ENCODE data around the gene F3. TPM values are rescaled to one million over a fixed set of nuclear protein-coding genes. Genes with fewer than 3 reads are reported as not detected.

The F3 gene
- total and polyA plus RNA-seq, 2 experiments from 2014 or later: 93.7 to 116 TPM

DNA sequence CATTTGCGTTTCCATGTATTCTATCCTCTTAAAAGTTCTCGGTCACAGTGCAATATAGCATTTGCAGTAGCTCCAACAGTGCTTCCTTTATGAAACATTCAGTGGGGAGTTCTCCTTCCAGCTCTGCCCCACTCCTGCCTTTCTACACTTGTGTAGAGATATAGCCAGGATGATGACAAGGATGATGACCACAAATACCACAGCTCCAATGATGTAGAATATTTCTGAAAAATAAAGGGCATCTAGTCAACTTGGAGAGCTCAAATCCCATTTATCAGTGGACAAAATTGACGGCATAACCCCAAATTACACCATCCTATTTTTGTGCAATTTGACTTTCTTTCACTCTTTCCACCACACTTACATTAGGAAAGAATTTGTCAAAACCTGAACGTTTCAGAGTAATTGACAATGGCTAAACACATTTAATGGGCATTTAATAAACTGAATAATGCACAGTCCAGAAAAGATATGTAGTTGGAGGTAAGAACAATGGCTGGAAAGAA lies 11.1 kb downstream of the F3 start:
- Histone ChIP-seq H3K4me2 (ENCODE audit: unreplicated experiment) (no peak overlapping the region), H3K9me3 (ENCODE audit: low read depth) (no peaks in the 10 kb centered on the region), H3K79me2 (ENCODE audit: insufficient read depth) (0 out of 2 replicates have a peak, but pooled peaks cover 7% of the 10 kb centered on the region), H3K4me3 (no peak overlapping the region), H3K4me1 (ENCODE audit: insufficient read depth) (peaks cover 11% of the 10 kb centered on the region; the same call in 1 of the 2 replicates), H3K9me2 (ENCODE audit: insufficient read depth) (no peaks in the 10 kb centered on the region), H2AFZ (no peak overlapping the region), H3K27ac (no peak overlapping the region), H3F3A (ENCODE audit: insufficient read depth) (peaks cover 98% of the 10 kb centered on the region), H3K36me3 (ENCODE audit: low read depth) (peaks cover 57% of the 10 kb centered on the region), H3K9ac (no peak overlapping the region), H4K20me1 (ENCODE audit: insufficient read depth) (no peaks in the 10 kb centered on the region), H3K27me3 (replicated peaks; ENCODE audit: insufficient read depth) (no peaks in the 10 kb centered on the region)
- TF ChIP-seq EZH2 (IDR thresholded peaks at IDR 0.05; ENCODE audit: insufficient read depth, poor library complexity, severe bottlenecking): no peak
- TF ChIP-seq EZH2phosphoT487 (IDR thresholded peaks at IDR 0.05; ENCODE audit: insufficient read depth, low read depth): no peak
- 71 to 73% methylated on average over 4 of the region's 4 CpGs for WGBS, 2 experiments (ENCODE audit: low coverage in 1 of 2, low lambda C conversion rate in 2 of 2, missing lambda C conversion rate in 2 of 2)
- DNase-seq: no peak
- in situ Hi-C loops (cut with MboI): no loop called here

DNA sequence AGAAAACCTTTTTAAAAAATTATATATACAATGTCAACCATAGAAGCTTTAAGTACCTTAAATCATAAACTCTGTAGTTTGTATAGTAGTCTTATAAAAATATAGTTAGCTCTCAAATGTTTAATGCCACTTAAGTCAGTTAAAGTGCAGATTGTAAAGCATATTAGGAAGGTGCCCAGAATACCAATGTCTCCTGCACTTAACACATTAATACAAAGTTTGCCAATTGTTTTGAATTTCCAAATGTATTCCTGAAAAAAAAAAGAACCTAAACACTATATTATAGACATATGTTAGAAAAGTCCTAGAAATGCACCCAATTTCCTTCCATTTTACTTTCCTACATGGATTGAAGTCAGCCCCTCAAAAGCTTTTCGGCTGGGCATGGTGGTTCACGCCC lies 12.1 kb downstream of the F3 start:
- no peak for DNase-seq
- Histone ChIP-seq H2AFZ (no peak overlapping the region), H3K4me1 (ENCODE audit: insufficient read depth) (peaks cover 11% of the 10 kb centered on the region; the same call in 1 of the 2 replicates), H3K9me2 (ENCODE audit: insufficient read depth) (no peaks in the 10 kb centered on the region), H3K4me2 (ENCODE audit: unreplicated experiment) (no peak overlapping the region), H3K9ac (no peak overlapping the region), H3F3A (ENCODE audit: insufficient read depth) (peaks cover 91% of the 10 kb centered on the region), H3K79me2 (ENCODE audit: insufficient read depth) (no peaks in the 10 kb centered on the region), H3K36me3 (ENCODE audit: low read depth) (peaks cover 47% of the 10 kb centered on the region), H3K27me3 (replicated peaks; ENCODE audit: insufficient read depth) (no peaks in the 10 kb centered on the region), H3K9me3 (ENCODE audit: low read depth) (no peaks in the 10 kb centered on the region), H3K27ac (no peak overlapping the region), H3K4me3 (no peak overlapping the region), H4K20me1 (ENCODE audit: insufficient read depth) (no peaks in the 10 kb centered on the region)
- in situ Hi-C loops (cut with MboI): loop anchor here (10.0 kb wide), 1 partner anchor 505 kb away; no protein-coding TSS in a partner anchor
- TF ChIP-seq EZH2phosphoT487 (IDR thresholded peaks at IDR 0.05; ENCODE audit: insufficient read depth, low read depth) (no peak), EZH2 (IDR thresholded peaks at IDR 0.05; ENCODE audit: insufficient read depth, poor library complexity, severe bottlenecking) (no peak)
- 97 to 100% methylated on average over 2 of the region's 2 CpGs for WGBS, 2 experiments (ENCODE audit: low coverage in 1 of 2, low lambda C conversion rate in 2 of 2, missing lambda C conversion rate in 2 of 2)

DNA sequence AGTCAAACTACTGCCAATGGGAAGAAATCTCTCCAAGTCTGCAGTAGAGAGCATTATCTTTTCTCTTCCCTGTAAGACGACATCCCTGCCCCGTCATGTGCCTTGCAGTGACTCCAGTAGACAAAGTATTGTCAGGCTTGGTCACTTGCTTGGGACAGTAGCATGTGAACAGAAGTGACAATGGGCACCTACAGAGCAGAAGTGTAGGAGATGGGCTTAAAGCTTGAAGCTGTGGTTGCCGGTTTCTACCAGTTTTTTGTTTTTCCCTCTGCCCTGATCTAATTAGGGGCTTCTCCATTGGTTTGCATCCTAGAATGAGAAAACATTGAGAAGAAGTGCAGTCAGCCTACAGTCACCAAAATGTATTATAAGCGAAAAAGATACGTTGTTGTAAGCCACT lies 12.7 kb downstream of the F3 start:
- Histone ChIP-seq H3K9me3 (ENCODE audit: low read depth) (no peaks in the 10 kb centered on the region), H3K27me3 (replicated peaks; ENCODE audit: insufficient read depth) (no peaks in the 10 kb centered on the region), H3K9me2 (ENCODE audit: insufficient read depth) (no peaks in the 10 kb centered on the region), H3K27ac (no peak overlapping the region), H3K4me3 (no peak overlapping the region), H3K9ac (no peak overlapping the region), H4K20me1 (ENCODE audit: insufficient read depth) (no peaks in the 10 kb centered on the region), H3F3A (ENCODE audit: insufficient read depth) (peaks cover 85% of the 10 kb centered on the region), H3K4me2 (ENCODE audit: unreplicated experiment) (no peak overlapping the region), H2AFZ (no peak overlapping the region), H3K36me3 (ENCODE audit: low read depth) (peaks cover 42% of the 10 kb centered on the region), H3K79me2 (ENCODE audit: insufficient read depth) (no peaks in the 10 kb centered on the region), H3K4me1 (ENCODE audit: insufficient read depth) (peaks cover 11% of the 10 kb centered on the region; the same call in 1 of the 2 replicates)
- in situ Hi-C loops (cut with MboI): loop anchor here (10.0 kb wide), 1 partner anchor 506 kb away; no protein-coding TSS in a partner anchor
- 96 to 97% methylated on average over 5 of the region's 5 CpGs for WGBS, 2 experiments (ENCODE audit: low coverage in 1 of 2, low lambda C conversion rate in 2 of 2, missing lambda C conversion rate in 2 of 2)
- TF ChIP-seq EZH2phosphoT487 (IDR thresholded peaks at IDR 0.05; ENCODE audit: insufficient read depth, low read depth) (no peak), EZH2 (IDR thresholded peaks at IDR 0.05; ENCODE audit: insufficient read depth, poor library complexity, severe bottlenecking) (no peak)
- no peak for DNase-seq

DNA sequence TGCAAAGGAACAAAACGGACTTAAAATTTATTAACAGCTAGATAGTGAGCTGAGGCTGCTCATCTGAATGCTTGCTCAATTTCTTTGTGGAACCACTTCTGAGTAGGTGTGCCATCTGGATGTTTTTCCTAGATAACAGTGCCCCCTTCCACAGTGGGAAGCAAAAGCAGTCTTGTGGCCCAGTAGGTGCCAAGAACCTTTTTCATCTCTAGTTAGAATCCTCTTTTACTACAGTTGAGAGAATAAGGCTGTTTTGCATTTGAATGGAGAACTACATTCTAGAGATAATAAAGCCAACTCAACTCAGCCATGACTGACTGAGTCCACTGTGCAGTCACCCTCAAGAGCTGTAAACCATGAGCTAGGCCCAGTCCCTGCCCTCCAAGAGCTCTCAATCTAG lies 13.3 kb downstream of the F3 start:
- Histone ChIP-seq H3K36me3 (ENCODE audit: low read depth) (peaks cover 42% of the 10 kb centered on the region), H4K20me1 (ENCODE audit: insufficient read depth) (no peaks in the 10 kb centered on the region), H3K9me2 (ENCODE audit: insufficient read depth) (no peaks in the 10 kb centered on the region), H3K9me3 (ENCODE audit: low read depth) (no peaks in the 10 kb centered on the region), H3K4me3 (no peak overlapping the region), H2AFZ (no peak overlapping the region), H3K27ac (no peak overlapping the region), H3F3A (ENCODE audit: insufficient read depth) (peaks cover 81% of the 10 kb centered on the region), H3K9ac (no peak overlapping the region), H3K79me2 (ENCODE audit: insufficient read depth) (no peaks in the 10 kb centered on the region), H3K27me3 (replicated peaks; ENCODE audit: insufficient read depth) (no peaks in the 10 kb centered on the region), H3K4me2 (ENCODE audit: unreplicated experiment) (no peak overlapping the region), H3K4me1 (ENCODE audit: insufficient read depth) (peaks cover 11% of the 10 kb centered on the region; the same call in 1 of the 2 replicates)
- peak; percentile 36 for DNase-seq
- no peak for TF ChIP-seq EZH2 (IDR thresholded peaks at IDR 0.05; ENCODE audit: insufficient read depth, poor library complexity, severe bottlenecking)
- no peak for TF ChIP-seq EZH2phosphoT487 (IDR thresholded peaks at IDR 0.05; ENCODE audit: insufficient read depth, low read depth)
- in situ Hi-C loops (cut with MboI): loop anchor here (10.0 kb wide), 1 partner anchor 507 kb away; no protein-coding TSS in a partner anchor
- WGBS, 2 experiments (ENCODE audit: low coverage in 1 of 2, low lambda C conversion rate in 2 of 2, missing lambda C conversion rate in 2 of 2): 83 to 88% methylated on average over 1 of the region's 1 CpG
